GM21367 (cell line): ENCODE measurements around the gene CTNNA3.

Experiments
- ATAC-seq: cut with Tn5 transposase; IDR thresholded peaks from one replicate; pipeline ENCODE4 v1.9.1; 2021; ENCODE audit not compliant: unreplicated experiment

Gene CTNNA3

GRCh38 chr10:67050415-67050814, 645.6 kb downstream of the CTNNA3 start:
- no peak for ATAC-seq

DNA sequence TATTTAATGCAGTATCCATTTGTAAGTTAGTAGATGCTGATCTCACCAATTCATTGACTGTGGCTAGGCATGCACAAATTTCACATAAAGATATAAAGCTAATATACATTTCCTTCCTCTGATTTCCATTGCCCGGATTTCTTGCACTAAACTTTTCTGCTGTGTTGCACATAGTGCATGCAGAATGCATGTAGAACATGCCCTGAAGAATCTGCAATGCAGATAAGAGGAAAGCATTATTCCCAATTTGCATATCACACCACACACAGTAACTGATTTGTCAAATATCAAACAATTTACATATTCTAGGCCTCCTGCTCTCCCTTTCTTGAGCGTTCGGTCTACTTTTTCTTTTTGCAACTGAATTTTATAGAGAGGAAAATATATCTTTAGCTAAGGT, 646.0 kb downstream of the CTNNA3 start:
- ATAC-seq = no peak

- no peak for ATAC-seq
Measured at GRCh38 chr10:67046507-67046906, 649.5 kb downstream of the CTNNA3 start.

DNA sequence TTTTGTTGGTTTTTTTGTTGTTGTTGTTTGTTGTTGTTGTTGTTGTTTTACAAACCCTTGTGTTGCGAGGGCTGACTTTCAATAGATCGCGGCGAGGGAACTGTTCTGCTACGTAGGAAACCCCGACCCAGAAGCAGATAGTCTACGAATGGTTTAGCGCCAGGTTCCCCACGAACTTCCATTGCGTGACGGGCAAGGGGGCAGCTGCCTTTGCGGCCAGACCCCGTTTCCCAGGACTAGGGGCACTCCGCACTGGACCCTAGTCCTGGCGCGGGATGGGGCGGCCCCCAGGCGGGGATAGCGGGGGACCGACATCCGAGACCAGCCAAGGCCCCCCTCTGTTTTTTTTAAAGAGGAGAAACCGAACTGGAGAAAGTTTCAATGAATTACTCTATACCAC, 650.6 kb downstream of the CTNNA3 start:
- ATAC-seq = no peak

GRCh38 chr10:67043041-67043440, 653.0 kb downstream of the CTNNA3 start:
- no peak for ATAC-seq

GRCh38 chr10:67036808-67037207, 659.2 kb downstream of the CTNNA3 start:
- no peak for ATAC-seq

- no peak for ATAC-seq
Measured at GRCh38 chr10:67033878-67034277, 662.1 kb downstream of the CTNNA3 start.

DNA sequence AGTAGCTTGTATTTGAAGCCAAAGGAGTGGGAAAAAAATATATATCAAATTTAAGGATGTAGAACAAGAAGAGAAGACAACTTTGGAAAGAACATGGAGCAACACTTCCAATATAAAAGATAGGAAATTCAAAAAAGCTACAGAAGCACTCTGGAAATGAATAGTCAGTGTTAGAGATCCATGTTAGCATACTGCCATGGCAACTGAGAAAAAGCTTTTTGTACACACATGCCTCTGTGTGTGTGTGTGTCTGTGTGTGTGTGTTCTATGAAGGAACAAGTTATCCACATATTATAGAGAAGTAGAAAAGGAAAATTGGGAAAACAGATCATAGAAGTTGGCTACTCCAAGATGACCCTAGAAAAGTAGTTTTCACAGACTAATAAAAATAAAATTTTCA, 673.9 kb downstream of the CTNNA3 start:
- ATAC-seq = no peak

DNA sequence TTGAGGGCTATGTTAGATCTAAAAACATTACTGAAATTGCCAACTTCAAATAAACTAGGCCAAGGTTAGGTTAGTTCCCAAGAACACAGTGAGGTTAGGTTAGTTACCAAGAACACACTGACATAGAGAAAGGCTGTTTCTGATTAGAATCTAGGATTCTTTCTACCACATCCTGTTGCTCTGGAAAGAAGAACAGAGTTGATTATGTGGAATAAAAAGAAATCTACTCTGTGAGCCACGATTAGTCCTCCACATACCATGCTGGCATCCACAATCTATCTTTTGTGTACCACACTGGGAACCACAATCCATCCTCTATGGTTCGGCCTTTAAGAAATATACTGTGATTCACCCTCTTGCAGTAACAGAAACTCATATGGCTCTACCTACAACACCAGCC, 678.8 kb downstream of the CTNNA3 start:
- ATAC-seq = no peak

GRCh38 chr10:67015225-67015624, 680.8 kb downstream of the CTNNA3 start:
- ATAC-seq = no peak

GRCh38 chr10:67011981-67012380, 684.0 kb downstream of the CTNNA3 start:
- ATAC-seq = no peak

- ATAC-seq = no peak
Measured at GRCh38 chr10:67011480-67011879, 684.5 kb downstream of the CTNNA3 start.

GRCh38 chr10:67005981-67006380, 690.0 kb downstream of the CTNNA3 start:
- ATAC-seq = no peak

DNA sequence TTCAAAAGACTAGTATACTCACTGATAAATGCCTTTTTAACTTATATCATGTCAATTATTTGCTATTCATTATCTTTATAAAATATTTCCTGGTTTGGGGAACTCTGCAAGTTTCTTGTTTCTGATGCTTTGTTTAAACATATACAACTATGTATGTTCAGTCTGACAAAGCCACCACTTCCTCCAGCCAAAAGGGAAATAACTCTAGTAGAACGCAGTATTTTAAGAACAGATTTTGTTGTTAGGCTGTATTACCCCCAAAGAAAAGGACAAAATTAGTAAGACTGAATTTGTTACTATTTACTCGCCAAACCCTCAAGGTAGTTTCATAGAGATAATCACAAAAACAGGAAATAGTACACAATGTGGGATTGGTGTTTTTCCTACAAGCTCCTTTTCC, 691.3 kb downstream of the CTNNA3 start:
- ATAC-seq = no peak

- no peak for ATAC-seq
Measured at GRCh38 chr10:66999762-67000545, 696.0 kb downstream of the CTNNA3 start.

DNA sequence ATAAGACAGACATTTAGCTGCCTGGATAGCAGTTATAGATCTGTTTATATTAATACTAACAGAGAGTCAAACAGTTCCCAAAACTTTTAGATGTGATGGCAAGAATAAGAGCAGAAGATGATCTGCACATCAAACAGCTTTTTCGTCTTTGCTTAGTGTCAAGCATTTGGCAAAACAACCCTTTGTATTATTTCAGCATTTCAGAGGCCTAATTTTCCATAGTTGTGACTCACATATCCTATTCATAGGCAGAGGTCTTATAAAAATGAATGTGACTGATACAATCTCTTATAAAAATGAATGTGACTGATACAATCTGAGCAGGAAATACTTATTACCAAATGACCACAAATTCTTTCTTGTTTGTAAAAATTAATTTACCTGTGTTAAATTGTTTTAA, 699.0 kb downstream of the CTNNA3 start:
- ATAC-seq = no peak

- no peak for ATAC-seq
Measured at GRCh38 chr10:66990143-66990830, 705.7 kb downstream of the CTNNA3 start.

- no peak for ATAC-seq
Measured at GRCh38 chr10:66983475-66983818, 712.5 kb downstream of the CTNNA3 start.

- no peak for ATAC-seq
Measured at GRCh38 chr10:66982792-66983474, 713.1 kb downstream of the CTNNA3 start.

DNA sequence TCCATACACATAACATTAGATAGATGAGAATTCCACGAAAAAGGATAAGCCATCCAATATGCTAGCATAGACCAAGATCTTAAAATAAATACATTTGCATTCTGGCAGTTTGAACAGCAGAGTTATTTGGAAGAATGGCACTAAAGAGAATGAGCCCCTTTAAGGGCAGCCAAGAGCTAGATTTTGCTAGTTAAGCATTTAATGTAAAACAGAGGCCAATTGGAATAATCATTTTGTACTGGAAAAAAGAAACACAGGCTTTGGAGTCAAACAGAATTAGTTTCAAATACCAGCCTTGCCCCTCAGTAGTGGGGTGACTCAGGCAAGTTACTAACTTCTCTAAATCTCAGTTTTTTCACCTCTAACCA, 714.0 kb downstream of the CTNNA3 start:
- ATAC-seq = no peak

GRCh38 chr10:66981361-66982052, 714.5 kb downstream of the CTNNA3 start:
- no peak for ATAC-seq
